ENCODE results near the gene MAGEA8. TPM values are rescaled to one million over a fixed set of nuclear protein-coding genes. Genes with fewer than 3 reads are reported as not detected.

The MAGEA8 gene
- total and polyA plus RNA-seq, 9 of the 15 experiments (the other 6 are each of a cell fraction or from before 2014, with no cell fraction given): 0.49 to 4.6 (median 1.9) TPM

DNA sequence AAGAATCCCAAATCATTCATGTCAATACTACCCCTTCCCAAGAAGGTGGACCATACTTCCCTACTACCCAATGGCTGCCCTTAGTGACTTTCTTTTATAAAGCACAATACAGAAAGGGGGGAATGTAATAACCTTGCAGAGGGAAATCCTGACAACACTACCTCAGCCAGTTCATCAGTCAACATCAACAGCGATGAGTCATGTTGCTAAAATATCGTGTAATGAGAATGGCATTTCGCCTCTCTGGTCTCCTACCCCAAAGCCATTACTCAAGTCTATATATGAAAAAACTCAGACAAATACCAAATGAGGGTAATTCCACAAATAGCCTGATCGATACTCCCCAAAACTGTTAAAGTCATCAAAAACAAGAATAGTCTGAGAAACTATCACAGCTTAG lies 3.3 kb upstream of the MAGEA8 start:
- POLR2A ChIA-PET: no interaction called here
- Histone ChIP-seq H2AFZ (ENCODE audit: low read depth, low read length) (no peak overlapping the region), H3K36me3 (ENCODE audit: control insufficient read depth, insufficient read depth, low read length) (no peaks in the 10 kb centered on the region), H3K9me3 (replicated peaks; ENCODE audit: control insufficient read depth, insufficient read depth, low read depth, low read length) (no peaks in the 10 kb centered on the region), H3K4me3 (no peak overlapping the region), H4K20me1 (replicated peaks; ENCODE audit: control insufficient read depth, insufficient read depth, low read length) (no peaks in the 10 kb centered on the region), H3K4me1 (replicated peaks in 1 of 2; ENCODE audit: control insufficient read depth in 2 of 2, insufficient read depth in 2 of 2, low read length in 2 of 2) (peaks cover 0 to 13% of the 10 kb centered on the region in 2 experiments; a peak in 2 of 5 replicates), H3K27me3 (ENCODE audit: control insufficient read depth in 2 of 2, insufficient read depth in 2 of 2, low read length in 2 of 2) (no peaks in the 10 kb centered on the region), H3K4me2 (ENCODE audit: insufficient read depth, low read length) (no peak overlapping the region), H3K9me1 (ENCODE audit: control insufficient read depth, insufficient read depth, low read length) (no peaks in the 10 kb centered on the region), H3K9ac (ENCODE audit: insufficient read depth in 1 of 2, low read depth in 2 of 2, low read length in 2 of 2) (no peak overlapping the region), H3K79me2 (ENCODE audit: control insufficient read depth, insufficient read depth, low read length) (no peaks in the 10 kb centered on the region), H3K27ac (ENCODE audit: extremely low read depth, low read depth, low read length) (no peak overlapping the region)
- DNase-seq (ENCODE audit: extremely low read depth in 1 of 4, low spot score in 3 of 4) (no peak), ATAC-seq (no peak), FAIRE-seq (peak; percentile 32)
- CTCF ChIA-PET (ENCODE audit: low intra/inter-chr PET ratio): no interaction called here
- WGBS (ENCODE audit: insufficient coverage, low coverage, missing lambda C conversion rate): 2% methylated on average over 4 of the region's 4 CpGs
- 0 out of 2 replicates have a peak, but pooled peaks have one; percentile 24 for TF ChIP-seq FOSL1 (tag; conservative IDR thresholded peaks at IDR 0.05)
- TF ChIP-seq KLF16 (IDR thresholded peaks at IDR 0.05): no peak
- peak; percentile 26; the same call in 1 of the 2 replicates for TF ChIP-seq JUND (IDR thresholded peaks at IDR 0.05; ENCODE audit: borderline replicate concordance, low read depth, low read length)
- TF ChIP-seq JUND (tag; IDR thresholded peaks at IDR 0.05; ENCODE audit: borderline replicate concordance, low read depth, low read length): 0 out of 3 replicates have a peak, but pooled peaks have one; percentile 43
- TF ChIP-seq EP400 (IDR thresholded peaks at IDR 0.05): no peak
- no peak for TF ChIP-seq ZNF668 (CRISPR knock-in tag; IDR thresholded peaks at IDR 0.05)
- TF ChIP-seq ZBTB12 (CRISPR knock-in tag; IDR thresholded peaks at IDR 0.05): no peak
- TF ChIP-seq TAF15 (IDR thresholded peaks at IDR 0.05; ENCODE audit: low read depth, low read length): no peak
- 0 out of 2 replicates have a peak, but pooled peaks have one; percentile 20 for TF ChIP-seq JUN (IDR thresholded peaks at IDR 0.05; ENCODE audit: borderline replicate concordance, low read depth, low read length)
- no peak for TF ChIP-seq JUN (CRISPR knock-in tag; IDR thresholded peaks at IDR 0.05; ENCODE audit: borderline replicate concordance)
- TF ChIP-seq, protein P1, sequence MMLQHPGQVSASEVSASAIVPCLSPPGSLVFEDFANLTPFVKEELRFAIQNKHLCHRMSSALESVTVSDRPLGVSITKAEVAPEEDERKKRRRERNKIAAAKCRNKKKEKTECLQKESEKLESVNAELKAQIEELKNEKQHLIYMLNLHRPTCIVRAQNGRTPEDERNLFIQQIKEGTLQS (IDR thresholded peaks at IDR 0.05): peak; percentile 64
- TF ChIP-seq, protein P1 (CRISPR knock-in tag; conservative IDR thresholded peaks at IDR 0.05): no peak
- BruUV-seq (replicated peaks): no TSS peak
- intact Hi-C loops (cut with micrococcal nuclease): loop anchor here (5.0 kb wide), 1 partner anchor 75 kb away; no protein-coding TSS in a partner anchor
- in situ Hi-C loops (cut with MboI): no loop called here

All from K562 (cell line).